Panc1 (cell line): ENCODE data around the gene BARX2. TPM values are rescaled to one million over a fixed set of nuclear protein-coding genes. Genes with fewer than 3 reads are reported as not detected.

Experiments used
- ATAC-seq: fragments of 200-7000 bp; cut with Tn5 transposase; 2 replicates; pipeline ENCODE4 v1.9.1; 2020; ENCODE audit warnings: mild to moderate bottlenecking, moderate library complexity
- BruUV-seq: library from RNA; stranded (reverse); fragments of 400-500 nt; replicated peaks from 2 replicates; lab custom pipeline; 2021; lab: Mats Ljungman, UMichigan
- CTCF ChIA-PET: fragments of 300-600 bp; sonication (Branson Sonifier 250); formaldehyde crosslinking; loops from one replicate; lab custom pipeline; 2022; ENCODE audit warnings: antibody characterized with exemption; lab: Charles Lee
- POLR2A ChIA-PET: fragments of 300-600 bp; sonication (Branson Sonifier 250); formaldehyde crosslinking; loops from one replicate; lab custom pipeline; 2022; ENCODE audit warnings: antibody characterized with exemption; lab: Charles Lee
- DNase-seq: peaks from one replicate; pipeline ENCODE4 v3.0.0-alpha.2; 2010; ENCODE audit warnings: low read depth, low spot score
- H3K27ac ChIP-seq: 2 replicates; pipeline ENCODE4 v1.5.1; 2011; ENCODE audit warnings: mild to moderate bottlenecking, low read length, inconsistent platforms
- H3K27me3 ChIP-seq: fragments of 200-500 bp; sonication (Bioruptor generic); 2 replicates; pipeline ENCODE4 v1.6.0; 2014; ENCODE audit warnings: low read length, inconsistent platforms; ENCODE audit not compliant: control insufficient read depth, insufficient read depth
- H3K36me3 ChIP-seq: fragments of 200-500 bp; sonication (Bioruptor generic); 2 replicates; pipeline ENCODE4 v1.5.1; 2014; ENCODE audit warnings: inconsistent platforms, mild to moderate bottlenecking, low read length, moderate library complexity; ENCODE audit not compliant: control insufficient read depth, insufficient read depth
- H3K4me1 ChIP-seq: 2 replicates; pipeline ENCODE4 v1.5.1; 2011; ENCODE audit warnings: inconsistent platforms, mild to moderate bottlenecking, low read length, moderate library complexity; ENCODE audit not compliant: control insufficient read depth, insufficient read depth
- H3K4me3 ChIP-seq, 2 experiments: 2 replicates each; pipeline ENCODE4 v1.5.1; 2011 to 2012; ENCODE audit warnings: low read depth in 2 of 2, low read length in 2 of 2, mild to moderate bottlenecking in 2 of 2, inconsistent platforms in 1 of 2, moderate library complexity in 1 of 2
- H3K9me3 ChIP-seq: fragments of 200-500 bp; sonication (Bioruptor generic); 2 replicates; pipeline ENCODE4 v1.5.1; 2014; ENCODE audit warnings: low read depth, mild to moderate bottlenecking, inconsistent platforms, low read length, moderate library complexity; ENCODE audit not compliant: control insufficient read depth, insufficient read depth
- POLR2AphosphoS5 ChIP-seq: IDR thresholded peaks from 2 replicates; pipeline ENCODE4 v1.6.1; 2012; ENCODE audit warnings: mild to moderate bottlenecking, low read depth, low read length, moderate library complexity
- REST ChIP-seq, 2 experiments: IDR thresholded peaks; 2 replicates each; pipeline ENCODE4 v1.6.1; 2011 to 2012; ENCODE audit warnings: low read depth in 2 of 2, control low read depth in 1 of 2, low read length in 1 of 2, mild to moderate bottlenecking in 1 of 2, moderate library complexity in 1 of 2; ENCODE audit not compliant: insufficient read depth in 1 of 2
- SIN3A ChIP-seq: IDR thresholded peaks from 2 replicates; pipeline ENCODE4 v1.6.1; 2012; ENCODE audit warnings: low read depth, mild to moderate bottlenecking, low read length, moderate library complexity, borderline replicate concordance; ENCODE audit not compliant: insufficient read depth
- TCF7L2 ChIP-seq: IDR thresholded peaks from 2 replicates; pipeline ENCODE4 v1.6.1; 2011; ENCODE audit warnings: mild to moderate bottlenecking, low read depth, low read length, inconsistent platforms
- in situ Hi-C: cut with HindIII; loops from 2 replicates; pipeline ENCODE4 v1.10.0; 2016; ENCODE audit warnings: low sequenced_read_pairs, low pct_unique_long_range_greater_than_20kb
- intact Hi-C: fragments of 100-400 bp; cut with micrococcal nuclease; formaldehyde crosslinking; loops from one replicate; pipeline ENCODE4 v1.10.0; 2022; ENCODE audit not compliant: unreplicated experiment
- total RNA-seq: library from RNA; stranded (reverse); gene quantifications from one replicate; pipeline ENCODE4 v1.2.1, GENCODE V29; 2021; ENCODE audit not compliant: unreplicated experiment
- TF ChIP-seq, protein P1 (sequence below): fragments of 450-650 bp; IDR thresholded peaks from 2 replicates; pipeline ENCODE4 v1.5.1; 2017; ENCODE audit warnings: mild to moderate bottlenecking

The BARX2 gene
- total RNA-seq, 1 experiment from 2014 or later, result 3.9 TPM

DNA sequence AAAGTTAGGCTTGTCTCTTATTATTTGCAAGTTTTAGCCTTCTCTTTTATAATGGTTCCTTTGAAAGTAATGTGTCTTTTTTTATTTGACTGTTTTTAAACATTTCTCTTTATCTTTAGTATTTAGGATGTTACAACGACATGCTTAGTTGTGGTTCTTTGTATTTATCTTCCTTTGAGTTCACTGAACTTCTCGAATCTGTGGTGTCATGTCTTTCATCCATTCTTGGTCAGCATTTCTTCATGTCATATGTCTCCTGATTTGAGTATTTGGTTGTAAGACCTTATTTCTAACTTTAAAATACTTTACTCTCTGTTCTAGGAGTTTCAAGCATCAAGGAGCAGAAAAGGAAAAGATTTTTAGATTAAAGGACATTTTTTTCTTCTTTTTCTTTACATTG is 15.9 kb upstream of the BARX2 start:
- no peak for DNase-seq
- no peak overlapping the region for H3K27ac ChIP-seq
- ChIA-PET CTCF (no interaction called here), POLR2A (interaction anchor here (0.6 kb wide), 1 partner anchor 14 kb away, joined by 5 read pairs; no protein-coding TSS in a partner anchor)
- H3K4me1 ChIP-seq, result peaks cover 4% of the 10 kb centered on the region; the same call in 1 of the 2 replicates
- intact Hi-C loops, result no loop called here
- ATAC-seq, result no peak
- H3K27me3 ChIP-seq, result peaks cover 21% of the 10 kb centered on the region
- no TSS peak for BruUV-seq
- in situ Hi-C loops, result no loop called here
- no peak overlapping the region for H3K4me3 ChIP-seq
- H3K36me3 ChIP-seq, result no peaks in the 10 kb centered on the region
- H3K9me3 ChIP-seq, result peaks cover 12% of the 10 kb centered on the region; the same call in 1 of the 2 replicates
- TF ChIP-seq POLR2AphosphoS5 (no peak), TCF7L2 (no peak), SIN3A (no peak), REST (IDR thresholded peaks at IDR 0.05; ENCODE audit: insufficient read depth in 1 of 2, low read depth in 2 of 2, low read length in 1 of 2) (no peak)
- TF ChIP-seq, protein P1, sequence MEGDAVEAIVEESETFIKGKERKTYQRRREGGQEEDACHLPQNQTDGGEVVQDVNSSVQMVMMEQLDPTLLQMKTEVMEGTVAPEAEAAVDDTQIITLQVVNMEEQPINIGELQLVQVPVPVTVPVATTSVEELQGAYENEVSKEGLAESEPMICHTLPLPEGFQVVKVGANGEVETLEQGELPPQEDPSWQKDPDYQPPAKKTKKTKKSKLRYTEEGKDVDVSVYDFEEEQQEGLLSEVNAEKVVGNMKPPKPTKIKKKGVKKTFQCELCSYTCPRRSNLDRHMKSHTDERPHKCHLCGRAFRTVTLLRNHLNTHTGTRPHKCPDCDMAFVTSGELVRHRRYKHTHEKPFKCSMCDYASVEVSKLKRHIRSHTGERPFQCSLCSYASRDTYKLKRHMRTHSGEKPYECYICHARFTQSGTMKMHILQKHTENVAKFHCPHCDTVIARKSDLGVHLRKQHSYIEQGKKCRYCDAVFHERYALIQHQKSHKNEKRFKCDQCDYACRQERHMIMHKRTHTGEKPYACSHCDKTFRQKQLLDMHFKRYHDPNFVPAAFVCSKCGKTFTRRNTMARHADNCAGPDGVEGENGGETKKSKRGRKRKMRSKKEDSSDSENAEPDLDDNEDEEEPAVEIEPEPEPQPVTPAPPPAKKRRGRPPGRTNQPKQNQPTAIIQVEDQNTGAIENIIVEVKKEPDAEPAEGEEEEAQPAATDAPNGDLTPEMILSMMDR, result no peak

DNA sequence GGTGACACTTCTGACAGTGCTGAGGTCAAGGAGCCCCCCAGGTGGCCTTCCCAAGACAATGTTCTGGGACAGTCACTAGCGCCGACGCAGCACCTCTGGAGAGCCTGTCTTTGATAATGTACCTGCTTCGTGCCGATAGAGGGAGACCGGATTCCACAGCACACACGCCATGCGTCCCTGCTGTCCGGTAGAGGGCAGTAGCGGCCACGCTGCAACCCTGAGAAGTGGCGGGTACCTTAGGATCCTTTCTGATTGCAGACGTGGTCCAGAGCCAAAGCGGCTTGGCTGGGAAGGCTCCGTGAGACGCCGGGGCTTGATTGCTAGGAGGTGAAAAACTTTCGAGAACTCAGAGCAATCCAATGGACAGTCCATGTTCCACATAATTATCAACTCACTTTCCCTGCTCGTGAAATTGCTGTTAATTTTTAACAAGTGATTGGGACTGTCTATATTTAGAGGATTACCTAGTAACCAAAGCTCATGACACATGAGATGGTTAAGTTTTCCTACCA is 11.4 kb upstream of the BARX2 start:
- 0 out of 4 replicates have a peak overlapping the region, but pooled peaks of 1 of the 2 experiments have one; percentile 9 for H3K4me3 ChIP-seq
- POLR2A ChIA-PET, result no interaction called here

More for the DNA sequence above, 11.4 kb upstream of the BARX2 start:
- BruUV-seq, result no TSS peak
- Histone ChIP-seq H3K36me3 (no peaks in the 10 kb centered on the region), H3K4me1 (peaks cover 4% of the 10 kb centered on the region; the same call in 1 of the 2 replicates), H3K27ac (no peak overlapping the region), H3K9me3 (peaks cover 12% of the 10 kb centered on the region; the same call in 1 of the 2 replicates), H3K27me3 (peaks cover 43% of the 10 kb centered on the region)
- TF ChIP-seq REST (IDR thresholded peaks at IDR 0.05; ENCODE audit: insufficient read depth in 1 of 2, low read depth in 2 of 2, low read length in 1 of 2), result peak in 1 of 2 experiments; percentile 71; a peak in 1 of 4 replicates
- TF ChIP-seq, protein P1, result peak; percentile 100
- peak; percentile 46; the same call in 1 of the 2 replicates for TF ChIP-seq POLR2AphosphoS5
- no peak for TF ChIP-seq TCF7L2
- in situ Hi-C loops (no loop called here), intact Hi-C loops (loop anchor here (1.0 kb wide), 1 partner anchor 386 kb away; no protein-coding TSS in a partner anchor)
- DNase-seq (peak; percentile 90), ATAC-seq (peak; percentile 100)
- CTCF ChIA-PET, result interaction anchor here (0.5 to 1.6 kb wide), 4 partner anchors 11 to 458 kb away, joined by 3 to 7 read pairs (median 3); partner anchors contain the start of gene BARX2
